Hepatocyte (in vitro differentiated cells): ENCODE results near the gene PITPNC1.

Source experiments
- EZH2phosphoT487 ChIP-seq: fragments of 200-600 bp; sonication (generic); IDR thresholded peaks from one replicate; pipeline ENCODE4 v1.6.1; 2018; ENCODE audit warnings: antibody characterized with exemption, mild to moderate bottlenecking, low read depth, moderate library complexity; ENCODE audit not compliant: unreplicated experiment, severe bottlenecking
- TF ChIP-seq, protein P1 (sequence below): fragments of 200-600 bp; sonication (generic); IDR thresholded peaks from 2 replicates; pipeline ENCODE4 v1.5.1; 2016; ENCODE audit warnings: antibody characterized with exemption, mild to moderate bottlenecking; ENCODE audit not compliant: poor library complexity

- TF ChIP-seq, protein P1, sequence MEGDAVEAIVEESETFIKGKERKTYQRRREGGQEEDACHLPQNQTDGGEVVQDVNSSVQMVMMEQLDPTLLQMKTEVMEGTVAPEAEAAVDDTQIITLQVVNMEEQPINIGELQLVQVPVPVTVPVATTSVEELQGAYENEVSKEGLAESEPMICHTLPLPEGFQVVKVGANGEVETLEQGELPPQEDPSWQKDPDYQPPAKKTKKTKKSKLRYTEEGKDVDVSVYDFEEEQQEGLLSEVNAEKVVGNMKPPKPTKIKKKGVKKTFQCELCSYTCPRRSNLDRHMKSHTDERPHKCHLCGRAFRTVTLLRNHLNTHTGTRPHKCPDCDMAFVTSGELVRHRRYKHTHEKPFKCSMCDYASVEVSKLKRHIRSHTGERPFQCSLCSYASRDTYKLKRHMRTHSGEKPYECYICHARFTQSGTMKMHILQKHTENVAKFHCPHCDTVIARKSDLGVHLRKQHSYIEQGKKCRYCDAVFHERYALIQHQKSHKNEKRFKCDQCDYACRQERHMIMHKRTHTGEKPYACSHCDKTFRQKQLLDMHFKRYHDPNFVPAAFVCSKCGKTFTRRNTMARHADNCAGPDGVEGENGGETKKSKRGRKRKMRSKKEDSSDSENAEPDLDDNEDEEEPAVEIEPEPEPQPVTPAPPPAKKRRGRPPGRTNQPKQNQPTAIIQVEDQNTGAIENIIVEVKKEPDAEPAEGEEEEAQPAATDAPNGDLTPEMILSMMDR, result no peak
- TF ChIP-seq EZH2phosphoT487, result no peak
Measured at GRCh38 chr17:67461876-67462275, 84.8 kb downstream of the PITPNC1 start.
